Lower leg skin (tissue), 4 donors: ENCODE measurements around the gene CRMP1. TPM values are rescaled to one million over a fixed set of nuclear protein-coding genes. Genes with fewer than 3 reads are reported as not detected.

Source experiments
- DNase-seq, 2 donors: peaks; one replicate each; pipeline ENCODE4 v3.0.0-alpha.2; 2019; ENCODE audit warnings: low spot score in 2 of 2
- H3K4me3 ChIP-seq: fragments of 200-600 bp; sonication (generic); 2 replicates; pipeline ENCODE4 v1.5.1; 2017; ENCODE audit warnings: mild to moderate bottlenecking, low read depth; ENCODE audit not compliant: poor library complexity, severe bottlenecking
- CTCF ChIP-seq, 3 donors: fragments of 450-650 bp; IDR thresholded peaks; one replicate each; pipeline ENCODE4 v1.5.1; 2016; ENCODE audit warnings: antibody characterized with exemption in 3 of 3, mild to moderate bottlenecking in 3 of 3, moderate library complexity in 2 of 3
- POLR2A ChIP-seq, 2 donors: fragments of 450-650 bp; IDR thresholded peaks; one replicate each; pipeline ENCODE4 v1.6.1; 2016 to 2017; ENCODE audit warnings: antibody characterized with exemption in 2 of 2, mild to moderate bottlenecking in 1 of 2, moderate library complexity in 1 of 2
- WGBS, 2 donors: methylation state at CpG; one replicate each; pipeline ENCODE4 v1.1.5; 2018; 5-methylcytosine and 5-hydroxymethylcytosine counted together
- intact Hi-C: fragments of 100-400 bp; cut with DNase I; formaldehyde crosslinking; loops from one replicate; pipeline ENCODE4 v1.15.0; 2023; ENCODE audit warnings: low total_unique reads
- microRNA counts, 2 donors: library from miRNA; unstranded; fragments of <30 nt; microRNA quantifications; one replicate each; lab custom pipeline; 2016
- microRNA-seq, 2 donors: library from miRNA; unstranded; fragments of <30 nt; microRNA quantifications; one replicate each; pipeline ENCODE4, GENCODE V29; 2016; ENCODE audit warnings: borderline replicate concordance in 2 of 2, borderline number of aligned reads in 1 of 2
- total RNA-seq, 4 donors: library from RNA; depleted of rRNA; stranded (reverse); fragments of >200 nt; gene quantifications; one replicate each; pipeline ENCODE4 v1.1.0, GENCODE V29; 2016

CRMP1 gene
- total RNA-seq, 4 donors from 2014 or later, result 0.17 to 1.2 (median 0.17) TPM; not detected in 1

- DNase-seq, result no peak
- H3K4me3 ChIP-seq, result no peak overlapping the region
- 98 to 100% methylated on average over 1 of the region's 1 CpG for WGBS, 2 donors
- intact Hi-C loops, result no loop called here
- no peak for TF ChIP-seq CTCF (IDR thresholded peaks at IDR 0.05)
- TF ChIP-seq POLR2A (IDR thresholded peaks at IDR 0.05), result no peak
Measured at GRCh38 chr4:5776510-5776909, 116.4 kb downstream of the CRMP1 start.

- DNase-seq, result peak in 1 of 2 donors; percentile 67
- TF ChIP-seq CTCF (IDR thresholded peaks at IDR 0.05) (no peak), POLR2A (IDR thresholded peaks at IDR 0.05) (no peak)
- no peak overlapping the region for H3K4me3 ChIP-seq
- WGBS, 2 donors, result 61 to 63% methylated on average over 2 of the region's 2 CpGs
- intact Hi-C loops, result no loop called here
Measured at GRCh38 chr4:5774416-5775036, 118.4 kb downstream of the CRMP1 start.

GRCh38 chr4:5773271-5773555 lies 119.7 kb downstream of the CRMP1 start:
- WGBS, 2 donors, result 44 to 63% methylated on average over 2 of the region's 2 CpGs
- peak in 1 of 2 donors; percentile 74 for DNase-seq
- no peak overlapping the region for H3K4me3 ChIP-seq
- intact Hi-C loops, result no loop called here
- TF ChIP-seq POLR2A (IDR thresholded peaks at IDR 0.05) (no peak), CTCF (IDR thresholded peaks at IDR 0.05) (no peak)

GRCh38 chr4:5772528-5773270 lies 120.2 kb downstream of the CRMP1 start:
- DNase-seq, result peak in 1 of 2 donors; percentile 36
- intact Hi-C loops, result no loop called here
- TF ChIP-seq POLR2A (IDR thresholded peaks at IDR 0.05) (no peak), CTCF (IDR thresholded peaks at IDR 0.05) (no peak)
- no peak overlapping the region for H3K4me3 ChIP-seq
- WGBS, 2 donors, result 61 to 71% methylated on average over 9 of the region's 9 CpGs

MicroRNAs encoded within 50 kb of the gene (microRNA counts, 767-probe panel; counts per million panel counts)
- 0 to 358 counts per million in 2 donors for microRNA hsa-miR-378d (lab: Ali Mortazavi, UCI)

Small RNA genes within 50 kb of the gene (microRNA-seq; reads per million reads assigned to microRNA genes)
- gene MIR378D1, result 0 to 0.57 reads per million in 2 donors

Other genes starting within 250 kb of the CRMP1 start
- gene EVC2, start 184.5 kb downstream of the CRMP1 start, total RNA-seq, result 10 to 100 TPM in 2 of 4 donors, 1 to 10 TPM in 2; 8.0 to 15.1 (median 11.5) TPM
- 10 to 100 TPM; 12.2 to 24.1 (median 22.3) TPM for gene EVC, start 181.9 kb downstream of the CRMP1 start, total RNA-seq
- gene C4orf50, start 125.3 kb upstream of the CRMP1 start, total RNA-seq, result not detected